Activated CD8-positive, alpha-beta memory T cell treated with anti-CD3 and anti-CD28 coated beads, Interleukin-2, amount 50 U/mL, for 48 hours (primary cell): ENCODE data around the gene RPAP3.
"Not testable (repeated sequence)": the region's sequence is repeated elsewhere in the genome, so short reads cannot be mapped to it uniquely, and the experiment has no call there.

Source experiments
- DNase-seq: peaks from one replicate; pipeline ENCODE4 v3.0.0-alpha.2; 2020

Gene RPAP3

DNA sequence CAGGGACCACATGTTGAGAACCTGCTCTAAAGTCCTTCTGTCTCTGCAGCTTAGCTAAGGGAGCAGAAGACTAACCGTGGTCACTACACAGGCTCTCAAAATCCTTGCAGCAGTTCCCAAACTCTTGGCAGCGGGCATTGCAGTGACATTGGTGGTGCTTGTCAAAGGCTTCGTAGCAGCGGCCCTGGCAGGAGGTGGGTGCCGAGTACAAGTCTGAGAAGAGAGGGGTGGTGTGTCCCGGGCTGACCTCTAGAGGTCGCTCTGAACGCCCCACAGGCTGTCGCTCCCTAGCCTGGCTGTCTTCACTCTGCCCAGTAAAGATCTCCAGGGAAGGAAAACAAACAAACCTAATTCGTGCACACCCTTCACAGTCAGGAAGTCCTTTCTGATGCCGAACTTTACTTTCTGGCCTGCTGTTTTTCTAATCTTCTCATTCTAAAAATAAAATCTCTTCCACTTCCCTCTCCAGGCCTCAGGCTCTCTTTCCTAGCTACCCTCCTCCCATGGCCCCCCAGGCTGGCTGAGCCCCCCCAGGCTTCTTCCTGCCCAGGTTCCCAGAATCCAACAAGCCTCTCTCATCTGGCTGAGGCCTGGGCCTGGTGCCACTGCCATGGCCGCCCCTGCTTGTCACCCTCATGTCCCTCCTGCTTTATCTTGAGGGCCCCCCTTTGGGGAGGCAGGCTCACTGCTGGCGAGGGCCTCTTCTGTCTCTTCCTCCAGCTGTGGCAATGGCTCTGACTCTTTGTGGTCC, 11.8 kb upstream of the RPAP3 start:
- peak; percentile 67 for DNase-seq

- peak; percentile 43 for DNase-seq
Measured at GRCh38 chr12:47717046-47717442, 11.2 kb upstream of the RPAP3 start.

- DNase-seq = peak; percentile 45
Measured at GRCh38 chr12:47715877-47716548, 10.2 kb upstream of the RPAP3 start.

DNA sequence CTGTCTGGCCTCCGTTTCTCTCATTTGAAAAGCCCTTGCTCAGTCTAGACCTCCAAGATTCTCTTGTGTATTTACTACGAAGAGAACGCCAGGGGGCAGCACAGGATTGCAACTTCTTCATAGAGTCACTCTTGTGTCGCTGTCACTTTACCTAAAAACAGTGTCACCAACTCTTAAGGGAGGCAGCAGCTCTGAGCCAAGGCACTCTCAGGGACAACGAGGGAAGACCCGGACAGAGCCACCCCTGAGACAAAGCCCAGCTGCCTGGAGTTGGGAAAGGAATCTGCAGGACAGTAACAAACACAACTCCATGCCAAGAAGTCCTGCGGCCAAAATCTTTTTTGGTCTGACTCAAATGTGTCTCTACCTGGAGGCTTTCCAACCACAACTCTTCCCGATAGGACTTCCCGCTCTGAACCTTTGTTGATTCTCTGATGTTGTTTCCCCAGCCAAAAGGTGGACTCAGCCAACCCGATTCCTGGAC, 9.6 kb upstream of the RPAP3 start:
- DNase-seq = peak; percentile 86

DNA sequence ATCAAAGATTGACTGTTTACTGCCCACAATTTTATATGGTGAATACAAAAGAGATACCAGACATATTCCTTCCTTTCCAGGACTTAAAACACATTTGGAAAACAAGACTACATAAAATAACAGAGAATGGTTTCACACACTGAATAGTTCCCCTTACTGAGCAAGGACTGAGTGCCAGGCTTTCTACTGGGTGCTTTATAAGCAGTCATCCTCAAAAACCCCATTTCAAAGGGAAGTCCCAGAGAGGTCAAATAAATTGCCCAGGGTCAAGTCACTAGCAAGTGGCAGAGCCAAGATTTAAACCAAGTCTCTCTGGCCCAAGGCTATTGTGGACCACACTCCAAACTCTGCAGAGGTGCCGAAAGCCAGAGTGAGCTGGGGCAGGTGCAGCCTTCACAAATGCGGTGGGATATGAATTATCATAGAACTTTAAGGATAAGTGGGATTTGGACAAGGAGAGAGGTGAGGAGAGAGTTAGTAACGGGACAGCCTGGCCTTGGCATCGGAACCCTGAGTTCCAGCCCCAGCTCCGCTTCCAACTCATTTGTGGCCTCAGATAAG, 9.1 kb upstream of the RPAP3 start:
- no peak for DNase-seq

DNA sequence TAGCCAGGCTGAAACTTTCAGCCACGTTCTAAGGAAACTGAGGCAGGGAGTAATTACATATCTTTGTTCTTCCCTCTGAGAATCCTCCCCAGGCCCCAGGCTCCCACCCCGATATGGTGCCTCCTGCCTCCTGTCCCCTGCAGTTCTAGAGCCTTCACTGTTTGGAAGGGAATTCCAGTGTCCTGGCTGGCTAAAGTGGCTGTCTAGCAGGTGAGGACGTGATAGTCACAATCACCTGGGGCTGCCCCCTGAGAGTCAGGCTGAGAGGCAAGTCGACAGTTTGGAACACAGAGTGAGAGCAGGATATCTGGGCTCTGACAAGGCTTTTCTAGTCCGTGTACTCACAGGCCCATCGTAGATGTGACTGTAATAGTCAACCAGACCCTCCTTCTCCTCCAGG, 6.3 kb upstream of the RPAP3 start:
- no peak for DNase-seq

GRCh38 chr12:47711448-47711847, 5.6 kb upstream of the RPAP3 start:
- peak; percentile 46 for DNase-seq

DNA sequence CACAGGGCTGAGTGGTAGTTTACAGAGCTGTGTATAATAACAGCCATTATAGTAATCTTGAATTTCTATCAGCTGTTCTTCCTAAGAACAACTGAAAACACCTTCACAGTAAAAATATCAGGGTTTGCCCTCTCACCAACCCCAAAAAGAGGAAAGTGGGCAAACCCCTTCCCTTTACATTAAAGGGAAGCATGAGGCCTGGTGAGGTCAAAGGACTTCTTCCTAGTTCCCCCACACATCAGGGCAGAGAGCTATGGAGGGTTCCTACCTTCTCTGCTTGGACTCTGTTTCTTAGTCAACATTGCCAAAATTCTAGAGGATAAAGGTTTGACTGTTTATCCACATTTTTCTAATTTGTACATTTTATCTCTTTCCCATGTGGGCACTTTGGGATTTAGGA, 4.4 kb upstream of the RPAP3 start:
- no peak for DNase-seq

DNA sequence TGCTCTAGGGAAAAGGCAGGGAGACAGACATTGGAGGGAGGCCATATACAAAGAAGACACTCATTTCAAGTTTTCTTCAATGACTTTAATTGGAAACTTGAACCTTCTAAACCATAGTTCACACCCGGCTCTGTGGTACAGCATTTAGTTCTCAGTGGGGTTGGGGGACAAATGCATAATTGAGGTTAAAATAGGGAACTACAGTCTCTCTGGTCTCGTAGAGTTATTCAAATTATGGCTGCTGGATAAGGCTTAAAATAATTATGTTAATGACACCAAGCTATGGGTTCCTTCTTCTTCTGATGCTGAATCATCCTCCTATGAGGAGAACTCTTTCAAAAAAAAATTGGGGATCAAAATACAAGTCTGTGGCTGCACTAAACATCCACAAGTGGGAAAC, 3.8 kb upstream of the RPAP3 start:
- no peak for DNase-seq

DNA sequence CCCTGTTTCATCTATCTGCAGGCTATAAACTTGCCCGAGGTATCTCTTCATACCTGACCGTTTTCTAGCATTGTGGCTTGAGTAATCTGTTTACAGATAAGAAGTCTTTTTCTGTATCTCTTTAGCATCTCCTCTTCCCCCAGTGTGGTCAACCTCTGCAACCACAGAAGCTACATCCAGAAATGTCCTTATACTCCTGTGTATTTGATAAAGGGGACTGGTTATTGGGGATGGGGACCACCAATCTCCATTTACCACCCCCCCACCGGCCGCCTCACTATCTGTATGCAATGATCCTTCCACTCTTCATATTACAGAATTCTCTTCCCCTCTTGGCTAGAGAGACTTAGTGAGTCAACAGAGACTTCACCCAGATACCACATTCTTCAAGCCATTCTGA, 3.4 kb upstream of the RPAP3 start:
- peak; percentile 49 for DNase-seq

DNA sequence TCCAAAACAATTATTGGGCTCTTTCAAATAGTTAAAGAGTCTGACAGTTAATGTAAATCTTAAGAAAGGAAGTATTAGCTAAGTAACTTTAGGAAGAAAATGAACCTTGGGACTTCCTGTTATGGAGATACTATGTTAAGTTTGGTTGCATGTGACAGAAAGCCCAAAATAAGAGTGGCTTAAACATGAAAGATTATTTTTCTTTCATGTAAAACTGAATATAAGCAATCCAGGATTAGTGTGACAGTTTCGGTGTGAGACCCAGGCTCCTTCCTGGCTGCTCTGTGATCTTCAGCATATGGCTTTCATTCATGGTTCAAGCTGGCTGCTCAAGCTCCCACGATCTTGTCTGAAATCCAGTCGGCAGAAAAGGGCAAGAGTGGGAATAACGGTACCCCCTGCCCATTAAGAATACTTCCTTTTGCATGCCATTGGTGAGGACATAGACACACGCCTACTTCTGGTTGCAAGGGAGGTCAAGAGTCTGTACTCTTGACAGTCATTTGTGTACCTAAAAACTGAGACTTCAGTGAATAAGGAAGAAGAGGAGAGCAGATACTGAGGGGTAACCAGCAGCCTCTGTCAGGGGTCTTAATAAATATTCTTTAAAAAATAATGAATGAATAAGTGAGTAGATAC, 2.2 kb upstream of the RPAP3 start:
- no peak for DNase-seq

DNA sequence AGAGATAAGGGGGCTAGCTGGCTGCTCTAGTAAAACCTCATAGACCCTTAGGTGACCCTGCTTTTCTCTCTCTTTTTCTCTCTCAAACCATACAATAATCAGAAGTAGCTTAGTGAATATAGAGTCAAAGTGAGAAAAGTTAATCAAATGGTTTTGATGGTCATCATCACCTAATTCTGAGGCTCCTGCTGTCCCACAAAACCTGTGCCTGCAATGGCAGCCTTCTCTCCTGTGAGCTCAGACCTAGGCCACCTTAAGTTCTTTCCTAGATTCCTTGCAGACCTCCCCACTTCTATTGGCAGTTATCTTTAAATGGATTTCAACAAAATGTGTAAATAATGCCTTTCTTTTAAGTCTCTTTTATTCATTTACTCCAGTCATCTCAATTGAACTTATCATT, 1.5 kb upstream of the RPAP3 start:
- DNase-seq = no peak

DNA sequence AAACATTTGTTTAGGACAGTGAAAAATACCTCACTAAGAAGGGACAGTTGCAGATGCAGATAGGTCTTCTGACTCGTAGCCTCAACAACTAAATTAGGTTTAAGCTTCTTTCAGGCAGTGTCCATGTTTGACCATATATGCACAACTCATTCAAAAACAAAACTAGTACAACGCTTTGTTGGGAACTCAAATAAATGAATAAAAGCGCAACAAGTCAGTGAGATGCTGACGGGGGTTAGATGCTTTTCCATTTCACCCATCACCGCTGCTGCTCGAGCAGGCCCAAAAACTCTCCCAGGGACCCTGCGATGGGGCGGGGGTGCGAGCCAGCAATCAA, 633 bp downstream of the RPAP3 start:
- no peak for DNase-seq

DNA sequence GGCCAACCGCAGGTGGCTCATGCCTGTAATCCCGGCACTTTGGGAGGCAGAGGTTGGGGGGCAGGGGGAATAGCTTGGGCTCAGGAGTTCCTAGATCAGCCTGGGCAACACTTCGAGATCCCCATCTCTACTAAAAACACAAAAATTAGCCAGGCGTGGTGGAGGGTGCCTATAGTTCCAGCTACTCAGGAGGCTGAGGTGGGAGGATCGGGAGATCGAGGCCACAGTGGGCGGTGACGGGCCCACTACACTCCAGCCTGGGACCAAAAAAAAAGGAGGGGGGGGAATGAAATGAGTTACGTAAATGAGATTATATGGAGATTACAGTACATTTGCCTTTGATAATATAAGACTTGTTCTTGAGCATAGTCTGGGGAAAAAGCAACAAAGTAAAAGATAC, 1.1 kb downstream of the RPAP3 start:
- no peak for DNase-seq

DNA sequence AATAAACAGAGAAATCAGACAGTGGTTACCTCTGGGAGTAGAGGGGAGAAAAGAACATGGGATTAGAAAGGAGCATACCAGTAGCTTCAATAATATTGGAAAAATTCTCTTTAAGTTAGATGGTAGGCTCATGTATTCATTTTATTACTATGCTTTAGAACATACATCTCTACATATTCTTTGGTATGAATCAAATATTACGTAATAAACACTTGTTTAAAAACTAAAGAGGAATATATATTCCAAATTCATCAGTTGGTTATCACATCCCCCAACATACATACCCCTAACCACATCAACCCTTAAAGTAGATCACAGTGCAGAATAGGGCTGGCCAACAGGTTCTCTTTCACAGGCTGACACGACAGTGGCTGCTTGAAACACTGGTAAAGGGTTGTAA, 5.6 kb downstream of the RPAP3 start:
- DNase-seq = no peak

GRCh38 chr12:47698631-47699030, 7.2 kb downstream of the RPAP3 start:
- no peak for DNase-seq

- DNase-seq = no peak
Measured at GRCh38 chr12:47698055-47698454, 7.8 kb downstream of the RPAP3 start.

- no peak for DNase-seq
Measured at GRCh38 chr12:47689215-47689614, 16.6 kb downstream of the RPAP3 start.

GRCh38 chr12:47687636-47688035, 18.2 kb downstream of the RPAP3 start:
- no peak for DNase-seq

DNA sequence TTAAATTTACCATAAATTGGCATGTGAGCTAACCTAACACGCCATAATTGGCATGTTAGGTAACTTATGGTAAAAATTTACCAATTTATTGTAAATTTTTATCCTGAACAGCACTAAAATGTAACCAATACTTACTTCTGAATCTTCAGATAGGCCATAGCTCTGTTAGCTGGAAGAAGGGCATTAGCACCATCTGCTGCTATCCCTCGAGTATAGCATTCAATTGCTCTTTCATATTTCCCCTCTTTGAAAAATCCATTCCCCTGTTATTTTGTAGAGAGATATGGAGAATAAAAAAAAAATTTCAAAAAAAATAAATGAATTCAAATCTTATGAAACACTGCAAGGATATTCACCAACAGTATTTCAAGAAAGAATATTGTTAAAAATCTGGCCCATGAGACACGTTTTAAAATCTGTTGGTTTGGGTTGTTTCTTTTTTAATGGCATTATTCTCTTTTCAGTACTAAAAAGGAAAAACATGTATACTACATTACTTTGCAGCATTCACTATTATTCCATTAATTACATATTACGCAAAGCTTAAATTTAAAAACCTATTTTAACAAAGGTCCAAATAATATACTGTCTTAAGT, 19.1 kb downstream of the RPAP3 start:
- no peak for DNase-seq

DNA sequence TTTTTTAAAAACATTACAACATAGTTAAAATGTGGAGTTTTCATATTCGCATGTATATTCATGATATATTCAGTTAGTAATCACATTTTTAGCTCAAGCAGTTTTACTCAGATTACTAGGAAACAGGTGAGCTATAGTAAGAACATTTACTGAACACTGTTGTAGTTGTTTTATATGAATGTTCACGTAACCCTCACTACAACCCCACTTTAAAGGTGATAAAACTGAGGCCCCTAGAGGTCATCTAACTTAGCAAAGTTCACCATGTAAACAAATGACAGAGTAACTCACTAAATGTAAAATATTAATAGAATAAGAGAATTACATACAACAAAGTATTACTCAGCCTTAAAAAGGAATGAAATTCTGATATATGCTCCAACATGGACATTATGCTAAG, 26.0 kb downstream of the RPAP3 start:
- DNase-seq = no peak

DNA sequence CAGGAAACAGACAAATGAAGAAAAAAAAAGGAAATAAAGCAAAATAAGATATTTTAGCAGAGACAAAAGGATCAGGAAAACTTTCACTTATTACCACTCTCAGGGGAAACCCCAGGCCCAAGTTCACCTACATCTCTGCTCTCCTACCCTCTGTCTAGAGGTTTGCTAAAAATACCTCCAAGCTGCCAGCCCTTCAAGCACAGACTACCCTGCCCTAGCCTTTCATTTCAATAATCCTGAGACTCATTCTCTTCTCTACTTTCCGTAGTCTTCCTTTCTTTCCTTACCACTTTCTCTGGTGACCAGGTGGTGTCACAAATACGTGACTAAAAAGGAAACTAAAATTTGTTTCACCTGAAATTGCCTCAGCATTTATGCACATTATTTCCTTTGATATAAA, 33.8 kb downstream of the RPAP3 start:
- DNase-seq = no peak

DNA sequence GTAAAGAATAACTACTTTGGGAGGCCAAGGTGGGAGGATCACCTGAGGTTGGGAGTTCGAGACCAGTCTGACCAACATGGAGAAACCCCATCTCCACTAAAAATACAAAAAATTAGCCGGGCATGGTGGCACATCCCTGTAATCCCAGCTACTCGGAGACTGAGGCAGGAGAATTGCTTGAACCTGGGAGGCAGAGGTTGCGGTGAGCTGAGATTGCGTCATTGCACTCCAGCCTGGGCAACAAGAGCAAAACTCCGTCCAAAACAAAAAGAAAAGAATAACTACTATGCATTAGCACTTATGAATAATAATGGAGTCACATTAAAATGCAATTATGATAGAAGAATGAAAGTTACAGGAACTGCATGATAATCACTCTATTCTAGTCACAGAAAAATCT, 37.9 kb downstream of the RPAP3 start:
- not testable (repeated sequence) for DNase-seq
